ENCODE measurements around the gene PYCARD. TPM values are rescaled to one million over a fixed set of nuclear protein-coding genes. Genes with fewer than 3 reads are reported as not detected.

The PYCARD gene
- total RNA-seq, 4 donors from 2014 or later: 27.1 to 88.4 (median 49.7) TPM

DNA sequence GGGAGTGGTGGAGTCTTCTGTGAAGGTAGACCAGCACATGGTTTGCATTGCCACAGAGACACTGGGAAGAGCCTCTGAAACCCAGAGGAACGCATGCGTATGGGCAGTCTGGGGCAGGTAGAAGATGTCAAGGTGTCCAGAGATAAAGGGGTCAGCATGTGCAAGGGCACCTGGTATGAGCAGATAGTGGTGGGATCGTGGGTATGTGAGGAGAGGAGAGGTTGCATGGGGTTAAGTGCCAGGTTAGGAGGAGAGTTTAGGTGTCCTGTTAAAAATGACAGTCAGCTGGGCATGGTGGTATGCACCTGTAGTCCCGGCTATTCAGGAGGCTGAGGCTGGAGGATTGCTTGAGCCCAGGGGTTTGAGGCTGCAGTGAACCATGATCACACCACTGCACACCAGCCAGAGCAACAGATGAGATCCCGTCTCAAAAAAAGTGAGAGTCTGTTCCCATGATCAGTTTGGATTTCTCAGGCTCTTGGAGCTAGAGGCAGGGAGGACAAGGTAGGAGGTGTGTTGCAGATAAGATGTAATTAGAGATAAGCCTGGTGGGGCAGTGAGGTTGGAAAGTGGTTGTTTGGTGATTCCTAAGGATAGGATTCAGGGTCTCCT is 3.0 kb downstream of the PYCARD start:
- TF ChIP-seq, protein P1, sequence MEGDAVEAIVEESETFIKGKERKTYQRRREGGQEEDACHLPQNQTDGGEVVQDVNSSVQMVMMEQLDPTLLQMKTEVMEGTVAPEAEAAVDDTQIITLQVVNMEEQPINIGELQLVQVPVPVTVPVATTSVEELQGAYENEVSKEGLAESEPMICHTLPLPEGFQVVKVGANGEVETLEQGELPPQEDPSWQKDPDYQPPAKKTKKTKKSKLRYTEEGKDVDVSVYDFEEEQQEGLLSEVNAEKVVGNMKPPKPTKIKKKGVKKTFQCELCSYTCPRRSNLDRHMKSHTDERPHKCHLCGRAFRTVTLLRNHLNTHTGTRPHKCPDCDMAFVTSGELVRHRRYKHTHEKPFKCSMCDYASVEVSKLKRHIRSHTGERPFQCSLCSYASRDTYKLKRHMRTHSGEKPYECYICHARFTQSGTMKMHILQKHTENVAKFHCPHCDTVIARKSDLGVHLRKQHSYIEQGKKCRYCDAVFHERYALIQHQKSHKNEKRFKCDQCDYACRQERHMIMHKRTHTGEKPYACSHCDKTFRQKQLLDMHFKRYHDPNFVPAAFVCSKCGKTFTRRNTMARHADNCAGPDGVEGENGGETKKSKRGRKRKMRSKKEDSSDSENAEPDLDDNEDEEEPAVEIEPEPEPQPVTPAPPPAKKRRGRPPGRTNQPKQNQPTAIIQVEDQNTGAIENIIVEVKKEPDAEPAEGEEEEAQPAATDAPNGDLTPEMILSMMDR (IDR thresholded peaks at IDR 0.05; ENCODE audit: low read depth): no peak

DNA sequence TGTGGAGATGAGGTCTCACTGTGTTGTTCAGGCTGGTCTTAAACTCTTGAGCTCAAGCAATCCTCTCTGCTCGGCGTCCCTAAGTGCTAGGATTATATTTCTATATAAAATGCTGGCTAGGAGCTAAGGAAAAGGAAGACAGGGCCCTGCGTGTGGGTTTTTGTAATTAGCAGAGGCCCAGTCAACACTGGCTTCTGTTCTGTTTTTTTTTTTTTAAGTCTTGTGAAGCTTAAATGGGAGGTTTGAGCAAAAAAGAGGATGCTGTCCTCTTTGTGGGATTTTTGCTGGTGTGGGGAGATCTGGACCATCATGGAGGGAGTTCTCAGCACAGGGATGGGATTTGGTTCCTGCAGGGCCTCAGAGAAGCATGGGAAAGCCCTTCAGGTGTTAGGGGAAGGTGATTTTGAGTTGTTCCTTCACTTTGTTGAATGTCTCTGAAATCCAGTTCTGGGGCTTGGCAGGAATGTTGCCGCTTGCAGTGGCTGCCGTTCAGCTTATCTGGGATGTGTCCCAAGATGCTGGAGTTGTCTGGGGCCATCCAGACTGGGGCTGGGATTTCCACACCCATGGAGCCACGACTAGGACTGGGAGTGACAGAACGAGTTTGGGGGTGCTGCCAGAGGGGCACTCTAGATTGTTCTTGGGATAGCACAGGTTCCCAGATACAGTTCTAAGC is 4.2 kb downstream of the PYCARD start:
- TF ChIP-seq, protein P1 (IDR thresholded peaks at IDR 0.05; ENCODE audit: low read depth): no peak

DNA sequence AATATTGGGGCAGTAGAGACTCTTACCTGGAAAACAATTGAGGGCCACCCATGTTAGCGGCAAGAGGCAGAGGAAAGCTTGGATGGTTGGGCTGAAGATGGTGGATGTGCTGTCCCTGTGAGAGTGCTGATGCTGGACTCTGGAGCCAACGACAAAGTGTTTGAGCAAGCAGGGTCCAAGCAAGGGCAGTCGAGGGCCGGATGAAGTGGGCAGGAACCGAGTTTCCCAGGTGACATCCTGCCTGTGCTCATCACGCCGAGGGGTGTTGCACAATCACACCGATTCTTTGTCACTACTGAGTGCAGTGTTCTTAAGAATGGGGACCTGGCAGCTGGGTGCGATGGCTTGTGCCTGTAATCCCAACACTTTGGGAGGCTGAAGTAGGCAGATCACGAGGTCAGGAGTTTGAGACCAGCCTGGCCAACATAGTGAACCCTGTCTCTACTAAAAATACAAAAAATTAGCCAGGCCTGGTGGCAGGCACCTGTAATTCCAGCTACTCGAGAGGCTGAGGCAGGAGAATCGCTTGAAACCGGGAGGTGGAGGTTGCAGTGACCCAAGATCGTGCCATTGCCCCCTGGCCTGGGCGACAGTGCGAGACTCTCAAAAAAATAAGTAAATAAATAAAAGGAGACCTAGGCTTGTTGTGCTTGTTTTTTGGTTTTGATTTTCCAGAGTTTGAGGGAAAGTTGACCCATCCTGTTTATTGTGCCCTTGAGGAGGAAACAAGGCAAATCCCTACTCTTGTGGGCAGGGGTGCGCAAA is 6.1 kb downstream of the PYCARD start:
- TF ChIP-seq, protein P1 (IDR thresholded peaks at IDR 0.05; ENCODE audit: low read depth): no peak

DNA sequence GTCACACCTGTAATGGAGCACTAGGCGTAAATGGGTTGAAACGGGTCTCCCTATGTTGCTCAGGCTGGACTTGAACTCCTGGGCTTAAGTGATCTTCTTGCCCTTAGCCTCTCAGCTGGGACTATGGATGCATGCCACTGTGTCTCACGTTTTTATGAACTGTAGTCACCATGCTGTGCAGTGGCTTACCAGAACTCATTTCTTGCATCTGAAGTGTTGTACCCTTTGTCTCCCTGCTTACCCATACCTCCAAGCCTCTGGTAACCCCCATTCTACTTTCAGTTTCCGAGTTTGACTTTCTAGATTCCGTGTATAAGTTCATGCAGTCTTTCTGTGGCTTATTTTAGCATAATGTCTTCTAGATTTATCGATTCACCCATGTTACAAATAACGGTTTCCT is 7.7 kb downstream of the PYCARD start:
- TF ChIP-seq, protein P1 (IDR thresholded peaks at IDR 0.05; ENCODE audit: low read depth): no peak

DNA sequence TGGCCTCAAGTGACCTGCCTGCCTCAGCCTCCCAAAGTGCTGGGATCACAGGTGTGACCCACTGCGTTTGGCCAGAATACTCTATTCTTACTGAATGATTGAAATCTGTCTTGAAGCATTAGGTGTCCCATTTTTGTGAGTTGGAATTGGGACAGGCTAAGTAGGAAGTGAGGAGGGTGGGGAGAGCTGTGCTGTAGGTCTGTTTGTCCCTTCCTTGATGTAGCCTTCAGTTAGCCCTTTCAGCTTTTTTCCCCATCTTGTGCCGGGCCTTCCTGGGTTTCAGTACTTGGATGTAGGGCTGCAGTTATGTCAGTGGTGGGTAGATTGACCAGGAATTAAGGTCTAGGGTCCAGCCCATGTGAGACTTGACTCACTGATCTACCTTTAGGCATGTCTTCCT is 8.7 kb downstream of the PYCARD start:
- TF ChIP-seq, protein P1 (IDR thresholded peaks at IDR 0.05; ENCODE audit: low read depth): no peak

DNA sequence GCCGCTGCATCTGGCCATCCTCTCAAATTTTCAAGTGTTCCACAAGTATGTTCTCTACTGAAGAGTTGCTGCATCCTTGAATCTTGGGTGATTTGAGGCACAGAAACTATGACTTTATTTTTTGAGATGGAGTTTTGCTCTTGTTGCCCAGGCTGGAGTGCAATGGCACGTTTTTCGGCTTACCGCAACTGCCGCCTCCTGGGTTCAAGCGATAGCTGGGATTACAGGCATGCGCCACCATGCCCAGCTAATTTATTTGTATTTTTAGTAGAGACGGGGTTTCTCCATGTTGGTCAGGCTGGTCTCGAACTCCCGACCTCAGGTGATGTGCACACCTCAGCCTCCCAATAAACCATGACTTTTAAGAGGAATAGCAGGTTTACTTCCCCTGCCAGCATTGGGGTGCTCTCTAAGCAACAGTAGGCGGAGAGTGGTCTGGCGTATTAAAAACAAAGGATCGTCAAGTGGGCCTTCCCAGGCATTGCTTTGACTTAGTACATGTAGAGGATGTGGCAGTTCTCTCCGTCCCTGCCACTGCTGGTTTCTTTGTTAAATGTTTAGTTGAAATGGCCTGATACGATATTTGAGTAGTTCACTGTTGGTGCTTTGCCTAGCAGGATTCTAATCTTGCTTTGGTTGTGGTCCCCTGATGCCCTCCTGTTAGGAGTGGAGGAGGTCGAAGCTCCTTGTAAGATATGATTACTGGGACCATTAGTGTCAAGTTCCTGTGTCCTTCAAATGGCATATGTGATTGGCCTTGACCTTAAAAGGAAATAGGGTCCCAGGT is 9.5 kb downstream of the PYCARD start:
- TF ChIP-seq, protein P1 (IDR thresholded peaks at IDR 0.05; ENCODE audit: low read depth): no peak

Data from subcutaneous adipose tissue (tissue), 4 donors.